OCI-LY3 (cell line): Measurements from ENCODE around the gene BPIFB2.
A peak's percentile ranks its signal among the peaks of the same experiment; 100 is the strongest.

Experiments used
- H2AFZ ChIP-seq: fragments of 200-600, 300-600 bp; shearing (Covaris generic); 2 replicates; pipeline ENCODE4 v1.6.0; 2014; ENCODE audit warnings: antibody characterized with exemption, low read depth, low read length
- H3K27ac ChIP-seq: fragments of 200-600, 300-600 bp; sonication (generic); 2 replicates; pipeline ENCODE4 v1.5.1; 2014; ENCODE audit warnings: mild to moderate bottlenecking, low read length, moderate library complexity, mixed read lengths
- H3K27me3 ChIP-seq: fragments of 200-600, 300-600 bp; sonication (generic); 2 replicates; pipeline ENCODE4 v1.6.1; 2014; ENCODE audit warnings: low read depth, low read length, mixed read lengths
- H3K36me3 ChIP-seq: fragments of 200-600, 300-600 bp; sonication (generic); replicated peaks from 2 replicates; pipeline ENCODE3; 2014; ENCODE audit warnings: low read depth, low read length, mixed read lengths
- H3K4me1 ChIP-seq: fragments of 300-600, 200-600 bp; sonication (generic); 2 replicates; pipeline ENCODE4 v1.6.1; 2014; ENCODE audit warnings: low read length, mixed read lengths
- H3K4me2 ChIP-seq: fragments of 200-600, 300-600 bp; sonication (generic); 2 replicates; pipeline ENCODE4 v1.6.1; 2014; ENCODE audit warnings: low read length, mixed read lengths
- H3K4me3 ChIP-seq: fragments of 300-600, 200-600 bp; sonication (generic); 2 replicates; pipeline ENCODE4 v1.5.1; 2014; ENCODE audit warnings: antibody characterized with exemption, mild to moderate bottlenecking, low read length, moderate library complexity
- H3K79me2 ChIP-seq: fragments of 300-600, 200-600 bp; shearing (Covaris generic); 2 replicates; pipeline ENCODE4 v1.6.1; 2014; ENCODE audit warnings: mild to moderate bottlenecking, low read length, mixed read lengths
- H3K9ac ChIP-seq: fragments of 300-600, 200-600 bp; shearing (Covaris generic); 2 replicates; pipeline ENCODE4 v1.6.0; 2014; ENCODE audit warnings: mild to moderate bottlenecking, low read length, moderate library complexity
- H3K9me3 ChIP-seq: fragments of 200-600, 300-600 bp; shearing (Covaris generic); 2 replicates; pipeline ENCODE4 v1.6.1; 2014; ENCODE audit warnings: low read length, mixed read lengths; ENCODE audit not compliant: insufficient read depth
- H4K20me1 ChIP-seq: fragments of 200-600, 300-600 bp; sonication (generic); 2 replicates; pipeline ENCODE4 v1.6.1; 2016; ENCODE audit warnings: low read length, mixed read lengths; ENCODE audit not compliant: insufficient read depth
- CTCF ChIP-seq: fragments of 200-600, 300-600 bp; sonication (generic); IDR thresholded peaks from 2 replicates; pipeline ENCODE4 v1.5.1; 2014; ENCODE audit warnings: antibody characterized with exemption, low read length, low read depth
- EZH2phosphoT487 ChIP-seq: fragments of 200-600 bp; shearing (Covaris generic); IDR thresholded peaks from 2 replicates; pipeline ENCODE4 v1.6.1; 2018; ENCODE audit warnings: antibody characterized with exemption, mixed run types, low read depth

Gene BPIFB2

GRCh38 chr20:32966881-32967781 lies 40.4 kb upstream of the BPIFB2 start:
- TF ChIP-seq EZH2phosphoT487, result no peak
- no peak for TF ChIP-seq CTCF
- Histone ChIP-seq H3K4me1 (peaks cover 39% of the 10 kb centered on the region), H4K20me1 (no peaks in the 10 kb centered on the region), H3K79me2 (no peaks in the 10 kb centered on the region), H3K27me3 (no peaks in the 10 kb centered on the region), H3K27ac (peak overlapping the region; percentile 4; the same call in 1 of the 2 replicates), H3K36me3 (no peaks in the 10 kb centered on the region), H3K4me3 (no peak overlapping the region), H3K9ac (no peak overlapping the region), H2AFZ (peak overlapping the region; percentile 66), H3K9me3 (no peaks in the 10 kb centered on the region), H3K4me2 (peak overlapping the region; percentile 21)

GRCh38 chr20:32967961-32968457 lies 39.5 kb upstream of the BPIFB2 start:
- Histone ChIP-seq H3K27ac (no peak overlapping the region), H3K27me3 (no peaks in the 10 kb centered on the region), H3K9ac (no peak overlapping the region), H3K9me3 (no peaks in the 10 kb centered on the region), H3K79me2 (no peaks in the 10 kb centered on the region), H3K4me1 (peaks cover 47% of the 10 kb centered on the region), H3K4me2 (no peak overlapping the region), H3K4me3 (no peak overlapping the region), H4K20me1 (no peaks in the 10 kb centered on the region), H2AFZ (no peak overlapping the region), H3K36me3 (no peaks in the 10 kb centered on the region)
- TF ChIP-seq CTCF, result no peak
- TF ChIP-seq EZH2phosphoT487, result no peak

- Histone ChIP-seq H3K27me3 (no peaks in the 10 kb centered on the region), H3K9me3 (no peaks in the 10 kb centered on the region), H3K4me3 (no peak overlapping the region), H3K4me2 (no peak overlapping the region), H3K79me2 (no peaks in the 10 kb centered on the region), H3K27ac (no peak overlapping the region), H3K36me3 (no peaks in the 10 kb centered on the region), H4K20me1 (no peaks in the 10 kb centered on the region), H3K4me1 (peaks cover 53% of the 10 kb centered on the region), H2AFZ (no peak overlapping the region), H3K9ac (no peak overlapping the region)
- TF ChIP-seq CTCF (no peak), EZH2phosphoT487 (no peak)
These were observed 38.8 kb upstream of the BPIFB2 start for GRCh38 chr20:32968478-32969241.
